ENCODE results near the gene TUBA1C.
"Not testable (repeated sequence)": the region's sequence is repeated elsewhere in the genome, so short reads cannot be mapped to it uniquely, and the experiment has no call there.

The TUBA1C gene

GRCh38 chr12:49255857-49256637 is 8.8 kb upstream of the TUBA1C start:
- DNase-seq (ENCODE audit: low spot score): no peak

- DNase-seq (ENCODE audit: low spot score): not testable (repeated sequence)
Measured at GRCh38 chr12:49257508-49258184, 7.2 kb upstream of the TUBA1C start.

- no peak for DNase-seq (ENCODE audit: low spot score)
Measured at GRCh38 chr12:49259452-49259851, 5.4 kb upstream of the TUBA1C start.

GRCh38 chr12:49260166-49260565 is 4.7 kb upstream of the TUBA1C start:
- DNase-seq (ENCODE audit: low spot score): peak; percentile 35

GRCh38 chr12:49260571-49261363 is 4.1 kb upstream of the TUBA1C start:
- DNase-seq (ENCODE audit: low spot score): no peak

GRCh38 chr12:49261721-49262120 is 3.2 kb upstream of the TUBA1C start:
- no peak for DNase-seq (ENCODE audit: low spot score)

GRCh38 chr12:49263400-49263763 is 1.5 kb upstream of the TUBA1C start:
- no peak for DNase-seq (ENCODE audit: low spot score)

- peak; percentile 80 for DNase-seq (ENCODE audit: low spot score)
Measured at GRCh38 chr12:49264466-49264872, 413 bp upstream of the TUBA1C start.

GRCh38 chr12:49269191-49269590 is 4.3 kb downstream of the TUBA1C start:
- DNase-seq (ENCODE audit: low spot score): not testable (repeated sequence)

- no peak for DNase-seq (ENCODE audit: low spot score)
Measured at GRCh38 chr12:49272790-49273725, 8.2 kb downstream of the TUBA1C start.

GRCh38 chr12:49273726-49274395 is 9.0 kb downstream of the TUBA1C start:
- DNase-seq (ENCODE audit: low spot score): no peak

- no peak for DNase-seq (ENCODE audit: low spot score)
Measured at GRCh38 chr12:49274396-49275069, 9.7 kb downstream of the TUBA1C start.

- DNase-seq (ENCODE audit: low spot score): no peak
Measured at GRCh38 chr12:49276304-49277290, 11.7 kb downstream of the TUBA1C start.

- DNase-seq (ENCODE audit: low spot score): no peak
Measured at GRCh38 chr12:49277466-49277865, 12.6 kb downstream of the TUBA1C start.

GRCh38 chr12:49279706-49280159 is 14.9 kb downstream of the TUBA1C start:
- no peak for DNase-seq (ENCODE audit: low spot score)

GRCh38 chr12:49280545-49280944 is 15.7 kb downstream of the TUBA1C start:
- not testable (repeated sequence) for DNase-seq (ENCODE audit: low spot score)

- DNase-seq (ENCODE audit: low spot score): no peak
Measured at GRCh38 chr12:49282302-49282701, 17.4 kb downstream of the TUBA1C start.

- not testable (repeated sequence) for DNase-seq (ENCODE audit: low spot score)
Measured at GRCh38 chr12:49282740-49283375, 18.0 kb downstream of the TUBA1C start.

Measured in GM03348 (cell line).